Ishikawa (cell line): Measurements from ENCODE around the gene GRAMD4.

Experiments used
- CREB1 ChIP-seq: IDR thresholded peaks from 2 replicates; pipeline ENCODE4 v1.6.1; 2012; ENCODE audit warnings: low read depth
- EGR1 ChIP-seq: IDR thresholded peaks from 2 replicates; pipeline ENCODE4 v1.6.1; 2012
- EP300 ChIP-seq: IDR thresholded peaks from 2 replicates; pipeline ENCODE4 v1.6.1; 2012; ENCODE audit warnings: borderline replicate concordance
- MAX ChIP-seq: IDR thresholded peaks from 2 replicates; pipeline ENCODE4 v1.6.1; 2012
- NFIC ChIP-seq: IDR thresholded peaks from 2 replicates; pipeline ENCODE4 v1.6.1; 2012
- REST ChIP-seq: IDR thresholded peaks from 2 replicates; pipeline ENCODE4 v1.6.1; 2012; ENCODE audit warnings: low read depth, mild to moderate bottlenecking
- TCF12 ChIP-seq: IDR thresholded peaks from 2 replicates; pipeline ENCODE4 v1.6.1; 2012; ENCODE audit warnings: low read depth

- TF ChIP-seq REST (no peak), EP300 (no peak), MAX (no peak), NFIC (no peak), TCF12 (no peak), CREB1 (no peak), EGR1 (no peak)
Measured at GRCh38 chr22:46637711-46638600, 17.8 kb downstream of the GRAMD4 start.
